Stimulated activated memory B cell treated with anti-CD40 and anti-IgM and Interleukin-4, amounts not matched to agents 10 μg/mL and 1 μg/mL and 100 μg/mL, for 72 hours (primary cell): ENCODE data around the gene TMEM191B.
"Not testable (repeated sequence)": the region's sequence is repeated elsewhere in the genome, so short reads cannot be mapped to it uniquely, and the experiment has no call there.

Experiments used
- ATAC-seq: fragments of 150-1000 bp; cut with Tn5 transposase; 2 replicates; pipeline ENCODE4 v1.10.0; 2021
- H3K27ac Mint-ChIP-seq: one replicate; pipeline ENCODE4 v1.8.0; 2022; ENCODE audit warnings: mild to moderate bottlenecking, mixed read lengths
- H3K27me3 Mint-ChIP-seq: one replicate; pipeline ENCODE4 v1.8.0; 2022; ENCODE audit warnings: mixed read lengths
- H3K36me3 Mint-ChIP-seq: one replicate; pipeline ENCODE4 v1.8.0; 2022; ENCODE audit warnings: mixed read lengths
- H3K4me1 Mint-ChIP-seq: one replicate; pipeline ENCODE4 v1.8.0; 2022; ENCODE audit warnings: mixed read lengths
- H3K4me3 Mint-ChIP-seq: one replicate; pipeline ENCODE4 v1.8.0; 2022; ENCODE audit warnings: mild to moderate bottlenecking, moderate library complexity, mixed read lengths
- H3K9me3 Mint-ChIP-seq: one replicate; pipeline ENCODE4 v1.8.0; 2022; ENCODE audit warnings: mixed read lengths

Gene TMEM191B

GRCh38 chr22:18549458-18550179 lies 22.0 kb downstream of the TMEM191B start:
- not testable (repeated sequence) for H3K27me3 Mint-ChIP-seq, H3K36me3 Mint-ChIP-seq, H3K9me3 Mint-ChIP-seq, ATAC-seq, H3K4me3 Mint-ChIP-seq, H3K4me1 Mint-ChIP-seq, H3K27ac Mint-ChIP-seq

GRCh38 chr22:18551046-18551445 lies 23.4 kb downstream of the TMEM191B start:
- H3K4me1 Mint-ChIP-seq, H3K27ac Mint-ChIP-seq, H3K27me3 Mint-ChIP-seq, H3K36me3 Mint-ChIP-seq, ATAC-seq, H3K4me3 Mint-ChIP-seq, H3K9me3 Mint-ChIP-seq: not testable (repeated sequence)

- H3K27me3 Mint-ChIP-seq, ATAC-seq, H3K36me3 Mint-ChIP-seq, H3K4me3 Mint-ChIP-seq, H3K27ac Mint-ChIP-seq, H3K4me1 Mint-ChIP-seq, H3K9me3 Mint-ChIP-seq: not testable (repeated sequence)
These were observed 25.4 kb downstream of the TMEM191B start for GRCh38 chr22:18552839-18553597.

GRCh38 chr22:18554280-18555256 lies 27.0 kb downstream of the TMEM191B start:
- not testable (repeated sequence) for ATAC-seq, H3K27ac Mint-ChIP-seq, H3K27me3 Mint-ChIP-seq, H3K36me3 Mint-ChIP-seq, H3K4me1 Mint-ChIP-seq, H3K4me3 Mint-ChIP-seq, H3K9me3 Mint-ChIP-seq

- not testable (repeated sequence) for H3K9me3 Mint-ChIP-seq, H3K4me3 Mint-ChIP-seq, H3K4me1 Mint-ChIP-seq, ATAC-seq, H3K36me3 Mint-ChIP-seq, H3K27me3 Mint-ChIP-seq, H3K27ac Mint-ChIP-seq
These were observed 30.9 kb downstream of the TMEM191B start for GRCh38 chr22:18558516-18558915.

- not testable (repeated sequence) for H3K27ac Mint-ChIP-seq, H3K4me1 Mint-ChIP-seq, H3K9me3 Mint-ChIP-seq, ATAC-seq, H3K27me3 Mint-ChIP-seq, H3K4me3 Mint-ChIP-seq, H3K36me3 Mint-ChIP-seq
These were observed 31.3 kb downstream of the TMEM191B start for GRCh38 chr22:18558939-18559338.

- peak; percentile 45 for ATAC-seq
- not testable (repeated sequence) for H3K27ac Mint-ChIP-seq, H3K36me3 Mint-ChIP-seq, H3K4me3 Mint-ChIP-seq, H3K27me3 Mint-ChIP-seq, H3K9me3 Mint-ChIP-seq, H3K4me1 Mint-ChIP-seq
These were observed 32.7 kb downstream of the TMEM191B start for GRCh38 chr22:18560099-18560974.

- not testable (repeated sequence) for H3K4me3 Mint-ChIP-seq, H3K4me1 Mint-ChIP-seq, H3K27me3 Mint-ChIP-seq, H3K9me3 Mint-ChIP-seq, ATAC-seq, H3K36me3 Mint-ChIP-seq, H3K27ac Mint-ChIP-seq
These were observed 43.1 kb downstream of the TMEM191B start for GRCh38 chr22:18570509-18571246.

GRCh38 chr22:18573483-18574164 lies 46.0 kb downstream of the TMEM191B start:
- not testable (repeated sequence) for H3K27me3 Mint-ChIP-seq, ATAC-seq, H3K27ac Mint-ChIP-seq, H3K4me3 Mint-ChIP-seq, H3K9me3 Mint-ChIP-seq, H3K36me3 Mint-ChIP-seq, H3K4me1 Mint-ChIP-seq

GRCh38 chr22:18574555-18574954 lies 47.0 kb downstream of the TMEM191B start:
- H3K27ac Mint-ChIP-seq, H3K4me3 Mint-ChIP-seq, H3K4me1 Mint-ChIP-seq: not testable (repeated sequence)

GRCh38 chr22:18575686-18576085 lies 48.1 kb downstream of the TMEM191B start:
- not testable (repeated sequence) for ATAC-seq, H3K27me3 Mint-ChIP-seq, H3K27ac Mint-ChIP-seq, H3K9me3 Mint-ChIP-seq, H3K36me3 Mint-ChIP-seq, H3K4me3 Mint-ChIP-seq, H3K4me1 Mint-ChIP-seq

More at GRCh38 chr22:18574555-18574954, 47.0 kb downstream of the TMEM191B start:
- H3K36me3 Mint-ChIP-seq, H3K9me3 Mint-ChIP-seq, H3K27me3 Mint-ChIP-seq: not testable (repeated sequence)
- peak; percentile 59 for ATAC-seq

GRCh38 chr22:18577090-18577818 lies 49.7 kb downstream of the TMEM191B start:
- not testable (repeated sequence) for H3K27ac Mint-ChIP-seq, H3K4me3 Mint-ChIP-seq, H3K36me3 Mint-ChIP-seq, H3K9me3 Mint-ChIP-seq, H3K4me1 Mint-ChIP-seq, H3K27me3 Mint-ChIP-seq
- ATAC-seq: peak; percentile 77

- not testable (repeated sequence) for H3K9me3 Mint-ChIP-seq, H3K27me3 Mint-ChIP-seq, H3K27ac Mint-ChIP-seq, H3K4me3 Mint-ChIP-seq, H3K4me1 Mint-ChIP-seq, H3K36me3 Mint-ChIP-seq
- ATAC-seq: peak; percentile 95
These were observed 50.2 kb downstream of the TMEM191B start for GRCh38 chr22:18577847-18578246.
